Glutamatergic neuron (in vitro differentiated cells): ENCODE results near the gene HACL1. TPM values are rescaled to one million over a fixed set of nuclear protein-coding genes. Genes with fewer than 3 reads are reported as not detected.

Experiments used
- DNase-seq: peaks from one replicate; pipeline ENCODE4 v3.0.0; 2022
- H3K27ac Mint-ChIP-seq: one replicate; pipeline ENCODE4 v1.8.0; 2020; ENCODE audit warnings: mild to moderate bottlenecking, mixed read lengths, inconsistent platforms; ENCODE audit not compliant: unreplicated experiment
- H3K27me3 Mint-ChIP-seq: one replicate; pipeline ENCODE4 v1.8.0; 2020; ENCODE audit warnings: mild to moderate bottlenecking, moderate library complexity, mixed read lengths, inconsistent platforms; ENCODE audit not compliant: unreplicated experiment
- H3K36me3 Mint-ChIP-seq: one replicate; pipeline ENCODE4 v1.8.0; 2020; ENCODE audit warnings: mild to moderate bottlenecking, mixed read lengths, inconsistent platforms; ENCODE audit not compliant: unreplicated experiment
- H3K4me1 Mint-ChIP-seq: one replicate; pipeline ENCODE4 v1.8.0; 2020; ENCODE audit warnings: mild to moderate bottlenecking, low read depth, mixed read lengths, inconsistent platforms; ENCODE audit not compliant: unreplicated experiment
- H3K4me3 Mint-ChIP-seq: one replicate; pipeline ENCODE4 v1.8.0; 2020; ENCODE audit warnings: mild to moderate bottlenecking, mixed read lengths, inconsistent platforms; ENCODE audit not compliant: unreplicated experiment
- H3K9me3 Mint-ChIP-seq: one replicate; pipeline ENCODE4 v1.8.0; 2020; ENCODE audit warnings: mild to moderate bottlenecking, moderate library complexity, mixed read lengths, inconsistent platforms; ENCODE audit not compliant: unreplicated experiment
- total RNA-seq: library from RNA; stranded (reverse); fragmentation: NEBNext Ultra II Directional; extraction: Animal tissue kit (Norgen Biotek cat#: 25700); gene quantifications from one replicate; pipeline ENCODE4 v1.2.1, GENCODE V29; 2021; ENCODE audit not compliant: unreplicated experiment
- TF ChIP-seq, protein P1 (sequence below): fragments of 200-600 bp; sonication (generic); IDR thresholded peaks from one replicate; pipeline ENCODE4 v1.5.0; 2021; ENCODE audit not compliant: partially characterized antibody, unreplicated experiment

The HACL1 gene
- total RNA-seq, 1 donor from 2014 or later: 19.0 TPM

DNA sequence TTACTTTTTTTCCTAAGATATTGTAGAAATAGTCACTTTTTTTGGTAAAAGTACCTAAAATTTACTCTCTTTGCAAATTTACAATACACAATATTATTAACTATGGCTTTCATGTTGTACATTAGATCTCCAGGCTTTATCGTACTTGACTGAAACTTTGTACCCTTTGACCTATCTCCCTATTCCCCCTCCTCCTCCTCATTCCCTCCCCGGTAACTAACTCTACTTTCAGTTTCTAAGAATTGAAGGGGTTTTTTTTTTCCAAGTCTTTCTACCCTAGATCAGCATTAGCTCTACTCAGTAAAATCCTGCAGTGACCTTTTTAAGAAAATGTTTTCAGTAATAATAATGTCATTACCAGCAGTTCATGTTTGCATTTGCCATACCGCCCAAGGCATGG is 10.1 kb downstream of the HACL1 start:
- no peak overlapping the region for H3K27ac Mint-ChIP-seq
- H3K4me3 Mint-ChIP-seq: no peak overlapping the region
- DNase-seq: no peak
- no peaks in the 10 kb centered on the region for H3K27me3 Mint-ChIP-seq
- TF ChIP-seq, protein P1, sequence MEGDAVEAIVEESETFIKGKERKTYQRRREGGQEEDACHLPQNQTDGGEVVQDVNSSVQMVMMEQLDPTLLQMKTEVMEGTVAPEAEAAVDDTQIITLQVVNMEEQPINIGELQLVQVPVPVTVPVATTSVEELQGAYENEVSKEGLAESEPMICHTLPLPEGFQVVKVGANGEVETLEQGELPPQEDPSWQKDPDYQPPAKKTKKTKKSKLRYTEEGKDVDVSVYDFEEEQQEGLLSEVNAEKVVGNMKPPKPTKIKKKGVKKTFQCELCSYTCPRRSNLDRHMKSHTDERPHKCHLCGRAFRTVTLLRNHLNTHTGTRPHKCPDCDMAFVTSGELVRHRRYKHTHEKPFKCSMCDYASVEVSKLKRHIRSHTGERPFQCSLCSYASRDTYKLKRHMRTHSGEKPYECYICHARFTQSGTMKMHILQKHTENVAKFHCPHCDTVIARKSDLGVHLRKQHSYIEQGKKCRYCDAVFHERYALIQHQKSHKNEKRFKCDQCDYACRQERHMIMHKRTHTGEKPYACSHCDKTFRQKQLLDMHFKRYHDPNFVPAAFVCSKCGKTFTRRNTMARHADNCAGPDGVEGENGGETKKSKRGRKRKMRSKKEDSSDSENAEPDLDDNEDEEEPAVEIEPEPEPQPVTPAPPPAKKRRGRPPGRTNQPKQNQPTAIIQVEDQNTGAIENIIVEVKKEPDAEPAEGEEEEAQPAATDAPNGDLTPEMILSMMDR: no peak
- H3K9me3 Mint-ChIP-seq: no peaks in the 10 kb centered on the region
- no peaks in the 10 kb centered on the region for H3K4me1 Mint-ChIP-seq
- no peaks in the 10 kb centered on the region for H3K36me3 Mint-ChIP-seq

DNA sequence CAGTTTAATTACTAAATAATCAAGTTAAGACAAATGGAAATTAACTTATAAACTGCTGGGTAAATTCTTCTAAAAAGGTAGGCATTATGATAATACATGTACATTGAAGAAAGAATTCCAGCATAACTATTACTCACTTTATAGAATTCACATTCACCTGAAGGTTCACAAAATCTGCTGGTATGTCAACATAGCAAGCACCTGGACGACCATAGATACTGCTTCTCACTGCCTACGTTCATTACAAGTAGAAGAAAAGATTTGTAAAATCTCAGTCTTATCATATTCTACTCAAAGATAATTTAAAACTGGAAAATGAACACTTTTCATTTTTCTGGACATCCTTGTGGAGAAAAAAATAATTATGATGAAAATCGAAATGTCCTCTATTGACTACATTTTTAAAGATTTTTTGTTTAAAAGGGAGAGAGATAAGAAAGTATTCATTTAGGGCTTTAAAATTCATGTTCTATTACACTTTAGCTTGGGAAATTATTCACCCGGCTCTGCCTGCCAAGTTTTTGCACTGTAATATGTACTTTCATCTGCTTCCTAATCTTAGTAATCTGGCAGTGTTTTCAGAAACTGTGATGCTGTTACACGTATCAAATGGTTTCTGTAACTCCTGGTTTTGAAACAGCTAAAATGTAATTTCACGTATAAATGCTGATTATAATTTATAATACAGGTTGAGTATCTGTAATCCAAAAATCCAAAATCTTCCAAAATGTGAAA is 16.1 kb downstream of the HACL1 start:
- DNase-seq: no peak
- Mint-ChIP-seq H3K27ac (no peak overlapping the region), H3K4me1 (no peaks in the 10 kb centered on the region), H3K36me3 (no peaks in the 10 kb centered on the region), H3K4me3 (no peak overlapping the region), H3K9me3 (no peaks in the 10 kb centered on the region), H3K27me3 (no peaks in the 10 kb centered on the region)
- TF ChIP-seq, protein P1: no peak

DNA sequence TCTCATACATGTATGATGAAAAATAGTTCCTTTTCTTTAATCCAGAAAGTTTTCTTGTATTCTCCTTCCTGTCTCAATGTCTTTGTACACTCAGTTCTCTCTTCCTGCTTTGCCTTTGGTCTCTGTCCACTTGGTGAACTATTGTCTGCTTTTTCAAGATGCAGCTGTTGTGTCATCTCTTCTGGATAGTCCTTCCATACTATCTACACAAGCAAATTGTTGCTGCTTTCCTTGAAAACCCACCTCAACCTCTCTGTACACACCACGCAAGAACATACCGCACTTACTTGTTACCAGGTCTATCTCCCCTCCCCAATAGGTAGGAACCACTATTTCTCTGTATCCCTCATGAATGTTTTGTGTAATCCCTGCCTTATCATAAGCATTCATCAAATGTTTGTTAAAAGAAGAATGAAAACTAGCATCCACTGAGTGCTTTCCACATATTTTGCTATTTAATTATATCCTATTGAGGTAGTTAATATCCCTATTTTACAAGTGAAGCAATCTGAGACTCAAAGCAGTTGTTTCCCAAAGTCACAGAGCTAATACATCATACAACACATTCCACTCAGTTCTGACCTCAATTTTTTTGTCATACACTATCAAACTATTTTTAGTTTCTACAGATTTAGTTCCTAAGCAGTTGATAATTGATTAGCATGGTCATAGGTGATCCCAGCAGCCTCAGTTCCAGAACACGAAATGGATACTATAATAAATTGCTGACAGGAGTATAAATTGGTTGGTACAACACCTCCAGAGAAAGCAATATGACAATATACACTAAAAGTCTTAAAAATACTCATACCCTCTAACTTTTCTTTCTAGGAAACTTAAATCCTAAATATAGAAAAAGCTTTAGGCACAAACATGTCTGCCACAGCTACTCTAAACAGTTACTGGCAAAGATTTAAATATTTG is 19.6 kb downstream of the HACL1 start:
- no peaks in the 10 kb centered on the region for H3K27me3 Mint-ChIP-seq
- H3K4me3 Mint-ChIP-seq: no peak overlapping the region

DNA sequence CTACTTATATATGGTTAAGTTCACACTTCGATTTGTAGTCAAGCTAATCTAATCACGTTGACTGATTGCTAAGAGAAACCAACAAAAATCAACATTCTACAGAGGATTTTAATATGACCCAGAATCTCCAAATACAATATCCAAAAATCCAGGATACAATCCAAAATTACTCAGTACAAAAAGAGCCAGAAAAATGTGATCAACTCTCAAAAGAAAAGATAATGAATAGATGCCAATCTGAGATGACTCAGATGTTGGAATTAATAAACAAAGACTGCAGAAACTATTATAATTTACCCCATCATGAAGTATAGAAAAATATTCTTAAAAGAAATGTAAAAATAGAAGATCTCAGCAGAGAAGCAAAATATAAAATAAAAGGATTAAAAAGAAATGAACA is 22.3 kb downstream of the HACL1 start:
- H3K36me3 Mint-ChIP-seq: no peaks in the 10 kb centered on the region
- H3K27me3 Mint-ChIP-seq: no peaks in the 10 kb centered on the region
- no peak overlapping the region for H3K27ac Mint-ChIP-seq
- TF ChIP-seq, protein P1: no peak
- H3K4me1 Mint-ChIP-seq: no peaks in the 10 kb centered on the region
- H3K4me3 Mint-ChIP-seq: no peak overlapping the region
- DNase-seq: no peak
- no peaks in the 10 kb centered on the region for H3K9me3 Mint-ChIP-seq

More for the DNA sequence above, 19.6 kb downstream of the HACL1 start:
- no peaks in the 10 kb centered on the region for H3K9me3 Mint-ChIP-seq
- no peaks in the 10 kb centered on the region for H3K36me3 Mint-ChIP-seq
- TF ChIP-seq, protein P1: no peak
- DNase-seq: no peak
- no peaks in the 10 kb centered on the region for H3K4me1 Mint-ChIP-seq
- no peak overlapping the region for H3K27ac Mint-ChIP-seq

DNA sequence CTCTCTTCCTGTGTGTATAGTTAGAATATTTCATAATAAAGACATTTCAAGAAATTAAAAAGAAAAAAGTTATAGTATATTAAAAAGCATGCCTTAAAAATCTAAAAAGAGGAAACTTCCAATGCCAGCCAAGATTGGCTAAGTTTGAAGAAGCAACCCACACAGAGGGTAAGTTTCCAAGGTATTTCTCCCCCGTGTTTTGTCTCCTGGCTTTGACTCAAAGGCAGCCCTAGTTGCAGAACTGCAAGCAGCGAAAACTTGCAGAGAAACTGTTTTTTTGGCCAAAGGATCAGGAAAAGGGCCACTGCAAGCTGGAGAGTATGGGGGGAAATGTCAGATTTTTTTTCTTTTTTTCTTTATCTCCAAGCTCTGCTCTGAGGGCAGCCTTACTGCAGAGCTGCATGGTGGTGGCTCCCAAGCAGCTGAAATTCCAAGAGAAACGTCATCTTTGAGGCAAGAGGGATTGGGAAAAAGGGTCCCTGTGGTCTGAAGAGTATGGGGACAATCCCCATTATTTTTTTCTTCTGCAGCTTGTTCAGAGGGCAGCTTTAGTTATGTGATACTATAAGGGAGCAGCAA is 23.0 kb downstream of the HACL1 start:
- no peak for DNase-seq
- Mint-ChIP-seq H3K4me3 (no peak overlapping the region), H3K4me1 (no peaks in the 10 kb centered on the region), H3K27ac (no peak overlapping the region), H3K36me3 (no peaks in the 10 kb centered on the region), H3K9me3 (no peaks in the 10 kb centered on the region), H3K27me3 (no peaks in the 10 kb centered on the region)
- TF ChIP-seq, protein P1: no peak
